GM19240 (cell line): ENCODE results near the gene TULP3.
A peak's percentile ranks its signal among the peaks of the same experiment; 100 is the strongest.
"Not testable (repeated sequence)": the region's sequence is repeated elsewhere in the genome, so short reads cannot be mapped to it uniquely, and the experiment has no call there.

Source experiments
- DNase-seq: peaks from one replicate; pipeline ENCODE4 v3.0.0; 2011; ENCODE audit warnings: low spot score; ENCODE audit not compliant: insufficient read length

TULP3 gene, protein sequence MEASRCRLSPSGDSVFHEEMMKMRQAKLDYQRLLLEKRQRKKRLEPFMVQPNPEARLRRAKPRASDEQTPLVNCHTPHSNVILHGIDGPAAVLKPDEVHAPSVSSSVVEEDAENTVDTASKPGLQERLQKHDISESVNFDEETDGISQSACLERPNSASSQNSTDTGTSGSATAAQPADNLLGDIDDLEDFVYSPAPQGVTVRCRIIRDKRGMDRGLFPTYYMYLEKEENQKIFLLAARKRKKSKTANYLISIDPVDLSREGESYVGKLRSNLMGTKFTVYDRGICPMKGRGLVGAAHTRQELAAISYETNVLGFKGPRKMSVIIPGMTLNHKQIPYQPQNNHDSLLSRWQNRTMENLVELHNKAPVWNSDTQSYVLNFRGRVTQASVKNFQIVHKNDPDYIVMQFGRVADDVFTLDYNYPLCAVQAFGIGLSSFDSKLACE

DNA sequence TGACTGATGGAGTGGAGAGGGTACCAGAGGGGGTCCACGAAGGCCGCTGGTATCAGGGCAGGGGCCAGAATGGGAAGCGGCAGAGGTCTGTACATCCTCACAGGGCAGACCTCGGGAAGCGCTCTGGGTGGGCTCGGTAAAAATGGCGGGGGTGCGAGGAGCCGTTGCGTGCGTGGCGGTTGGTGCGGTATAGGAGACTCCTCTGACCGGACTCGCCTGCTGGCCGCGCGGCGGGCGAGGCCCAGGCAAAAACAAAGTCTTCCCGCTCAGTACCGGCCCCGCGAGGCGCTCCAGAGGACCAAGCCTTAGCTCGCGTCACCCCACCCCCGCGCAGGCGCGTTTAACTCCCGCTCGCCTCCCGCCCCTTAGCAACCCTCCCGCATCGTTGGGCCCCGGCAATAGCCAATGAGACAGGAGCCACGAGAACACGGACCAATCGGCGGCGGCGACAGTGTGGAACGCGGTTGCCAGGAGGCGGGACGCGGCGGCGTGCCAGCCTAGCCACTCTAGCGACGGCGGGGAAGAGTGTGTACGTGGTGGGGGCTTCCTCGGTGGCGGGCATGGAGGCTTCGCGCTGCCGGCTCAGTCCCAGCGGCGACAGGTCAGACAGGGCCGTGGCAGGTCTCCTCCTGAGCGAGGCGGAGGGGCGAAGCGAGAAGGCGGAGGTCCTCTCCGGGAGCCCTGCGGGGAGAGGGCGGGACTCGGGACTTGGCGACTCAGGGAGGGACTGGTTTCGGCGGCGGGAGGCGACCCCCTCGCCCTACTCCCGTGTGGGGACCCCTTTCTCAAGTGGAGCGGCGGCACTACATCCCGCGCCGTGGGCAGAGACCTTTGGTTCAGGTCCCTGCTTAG is at the start of gene TULP3:
TSS of gene TULP3 (plus strand) at position 504 of the 852 bp plus-strand sequence. CDS start at position 561, 57 bp downstream.
- DNase-seq = peak; percentile 88

DNA sequence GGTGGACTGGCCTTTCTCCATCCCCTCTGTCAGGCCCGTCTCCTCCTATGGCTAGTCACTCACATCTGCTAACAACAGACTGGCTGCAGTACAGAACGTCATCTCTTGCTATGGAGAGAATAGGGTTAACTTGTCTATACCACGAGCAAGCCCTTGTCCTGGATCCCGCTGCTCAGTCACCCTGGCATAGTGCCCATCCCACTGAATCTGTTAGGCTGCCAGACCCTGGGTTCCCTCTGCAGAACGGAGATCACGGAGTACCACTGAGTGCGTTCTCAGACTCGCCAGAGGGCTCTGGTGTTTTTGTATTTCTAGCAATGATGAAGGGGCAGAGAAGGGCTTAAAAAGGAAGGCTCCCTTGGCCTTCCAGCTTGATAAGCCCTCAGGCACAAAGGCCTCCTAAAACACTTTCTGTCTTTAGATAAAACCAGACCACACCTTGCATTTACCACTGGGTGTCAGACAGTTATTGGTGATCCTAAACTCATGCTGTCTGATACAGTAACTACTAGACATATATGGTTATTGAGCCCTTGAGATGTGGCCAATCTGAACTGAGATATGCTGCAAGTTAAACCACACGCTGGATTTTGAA is 49.5 kb upstream of the TULP3 start:
- DNase-seq = no peak

DNA sequence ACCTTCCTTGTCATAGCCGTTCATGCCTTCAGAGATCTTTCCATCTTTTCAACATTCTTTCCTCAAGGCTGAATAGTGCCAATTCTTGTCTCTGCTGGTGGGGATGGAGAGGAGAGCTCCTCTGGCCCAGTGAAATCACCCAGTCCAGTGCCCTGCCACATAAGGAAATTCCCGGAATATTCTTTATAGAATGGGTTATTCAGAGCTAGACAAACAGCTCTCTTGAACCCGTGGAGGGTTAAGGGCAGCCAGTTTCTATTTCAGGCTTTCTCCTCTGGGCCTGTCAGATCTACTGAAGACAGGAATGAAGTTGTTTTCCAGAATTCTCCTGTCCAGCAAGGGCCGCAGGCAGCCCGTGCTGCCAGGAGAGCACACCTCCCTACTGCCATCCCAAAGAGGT is 47.7 kb upstream of the TULP3 start:
- no peak for DNase-seq

DNA sequence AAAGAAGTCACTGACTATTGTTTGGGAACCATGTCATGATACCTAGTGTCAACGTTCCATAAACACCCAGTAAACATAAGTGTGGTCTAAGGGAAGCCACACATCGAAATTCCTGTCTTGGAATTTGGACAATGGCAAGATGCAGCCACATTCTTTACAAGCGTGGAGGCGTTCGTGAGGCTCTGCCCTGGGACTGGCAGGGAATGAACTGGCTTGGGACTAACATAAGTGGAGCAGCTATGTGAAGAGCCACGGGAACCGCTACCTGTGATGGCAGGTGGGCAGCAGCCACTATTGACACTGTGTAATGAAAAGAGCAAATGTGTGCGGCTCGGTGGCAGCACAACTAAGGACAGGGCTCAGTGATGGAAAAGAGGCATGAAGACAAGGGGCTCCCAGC is 45.9 kb upstream of the TULP3 start:
- DNase-seq = no peak

DNA sequence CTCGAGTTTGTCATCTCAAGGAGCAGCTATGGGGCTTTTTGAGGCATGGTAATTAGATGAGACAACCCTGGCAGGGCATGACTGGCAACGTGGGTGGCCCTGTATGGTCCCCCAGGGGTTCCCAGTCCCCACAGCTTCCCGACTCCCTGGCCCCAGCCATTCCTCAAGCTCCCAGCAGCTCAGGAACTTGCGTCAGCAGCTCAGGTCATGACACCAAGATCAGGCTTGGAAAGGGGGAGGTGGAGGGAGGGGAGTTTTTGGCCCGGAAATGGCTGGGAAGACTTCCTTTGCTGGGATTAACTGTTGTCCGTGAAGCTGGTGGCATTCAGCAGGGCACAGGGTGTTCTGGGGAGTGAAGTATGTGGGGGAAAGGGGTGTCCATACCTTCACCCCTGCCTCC is 45.4 kb upstream of the TULP3 start:
- DNase-seq = no peak

DNA sequence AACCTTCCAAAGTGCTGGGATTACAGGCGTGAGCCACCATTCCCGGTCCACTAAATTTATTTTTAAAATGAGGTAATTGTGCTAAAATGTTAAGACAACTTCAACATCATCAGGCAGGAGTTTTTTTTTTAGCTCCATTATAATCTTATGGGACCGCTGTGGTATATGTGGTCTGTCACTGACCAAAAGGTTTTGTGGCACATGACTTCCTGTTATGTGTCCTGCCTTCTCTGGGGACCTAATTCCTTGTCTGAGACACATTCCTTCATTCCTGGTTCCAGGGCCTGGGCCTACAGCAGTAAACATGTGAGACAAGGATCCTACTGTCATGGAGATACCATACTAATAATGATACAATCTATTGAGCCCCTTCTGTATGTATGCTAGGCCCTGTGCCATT is 38.8 kb upstream of the TULP3 start:
- no peak for DNase-seq

DNA sequence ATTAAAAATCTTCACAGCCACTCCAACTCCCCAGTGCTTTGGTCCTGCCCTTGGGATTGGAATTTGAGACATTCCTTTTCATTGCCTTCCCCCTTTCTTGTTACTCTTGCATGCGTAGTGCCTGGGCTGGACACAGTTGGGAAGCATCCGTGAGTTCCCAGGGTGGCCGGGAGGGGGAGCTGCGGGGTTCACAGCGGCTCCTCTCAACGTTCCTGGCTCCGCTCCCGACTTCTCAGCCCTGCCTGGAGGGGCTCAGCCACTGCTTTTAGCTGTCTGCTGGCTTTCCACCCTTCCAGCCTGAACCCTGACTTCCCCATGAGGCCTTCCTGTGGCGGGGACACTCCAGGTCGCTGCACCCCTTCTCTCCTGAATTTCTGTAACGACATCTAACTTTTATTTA is 37.1 kb upstream of the TULP3 start:
- peak; percentile 23 for DNase-seq

DNA sequence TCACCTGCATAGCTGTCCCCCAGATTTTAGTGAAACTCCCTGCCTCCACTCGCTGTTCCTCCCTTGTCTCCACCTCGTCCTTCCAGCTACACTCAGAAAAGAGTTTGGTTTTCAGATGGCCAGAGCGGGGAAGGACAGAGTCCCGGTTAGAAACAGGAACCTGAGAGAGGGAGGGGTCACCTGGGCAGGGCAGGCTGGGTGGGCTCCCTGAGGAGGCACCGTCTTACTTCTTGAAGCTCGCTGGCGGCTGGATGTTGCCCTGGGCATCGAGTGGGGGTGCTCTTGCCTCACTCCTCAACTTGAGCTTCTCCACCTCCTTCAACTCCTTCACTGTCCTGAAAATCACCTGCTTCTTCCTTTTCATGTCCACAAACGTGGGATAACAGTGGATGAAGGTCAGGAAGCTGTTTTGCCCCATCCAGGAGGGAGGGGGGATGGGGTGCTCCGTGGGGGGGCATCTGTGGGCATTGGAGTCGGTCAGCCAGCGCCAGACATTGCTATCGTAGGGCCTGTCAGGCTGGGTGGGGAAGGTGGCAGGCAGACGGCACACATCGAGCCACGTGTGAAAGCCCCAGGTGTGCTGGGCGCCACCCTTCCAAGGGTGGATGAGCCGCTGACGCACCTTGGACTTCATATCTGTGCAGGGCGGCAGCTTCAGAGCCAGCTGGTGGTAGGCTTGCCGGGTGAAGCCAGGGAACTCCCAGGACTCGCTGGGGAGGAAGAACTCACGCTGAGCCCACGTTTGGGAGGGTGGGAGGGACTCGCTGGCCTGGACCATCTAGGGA is 35.8 kb upstream of the TULP3 start:
- no peak for DNase-seq

DNA sequence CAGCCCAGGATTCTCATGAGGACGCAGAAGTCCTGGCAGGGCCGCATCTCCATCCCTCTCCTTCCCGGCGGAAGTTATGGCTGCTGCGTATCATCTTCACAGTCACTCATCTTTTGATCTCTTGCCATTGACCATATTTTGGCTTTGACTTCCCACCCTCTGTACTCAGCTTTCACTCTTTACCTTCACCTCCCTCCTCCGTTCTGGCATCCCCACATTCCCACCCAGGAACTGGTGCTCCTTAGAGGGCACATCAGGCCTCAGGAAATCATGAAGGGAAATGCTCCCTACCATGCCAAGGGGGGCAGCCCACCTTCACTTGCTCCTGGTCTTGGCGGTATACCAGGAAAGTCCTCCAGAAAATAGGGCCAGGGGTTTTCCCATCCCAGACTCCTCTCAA is 35.1 kb upstream of the TULP3 start:
- no peak for DNase-seq

DNA sequence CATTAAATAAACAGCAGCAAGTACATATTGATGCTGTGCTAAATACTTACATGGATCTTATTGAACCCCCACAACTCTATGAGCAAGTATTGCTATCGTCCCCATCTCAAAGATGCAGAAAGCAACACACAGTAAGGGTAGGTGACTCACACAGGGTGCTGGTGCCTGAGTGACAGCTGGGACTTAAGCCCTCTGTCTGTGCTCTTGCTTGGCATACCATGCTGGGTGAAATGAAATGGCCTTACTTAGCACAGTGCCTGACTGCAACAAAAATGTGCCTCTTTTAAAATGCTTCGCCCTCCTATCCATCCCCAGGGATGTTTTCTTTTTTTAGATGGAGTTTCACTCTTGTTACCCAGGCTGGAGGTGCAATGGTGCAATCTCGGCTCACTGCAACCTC is 34.6 kb upstream of the TULP3 start:
- no peak for DNase-seq

DNA sequence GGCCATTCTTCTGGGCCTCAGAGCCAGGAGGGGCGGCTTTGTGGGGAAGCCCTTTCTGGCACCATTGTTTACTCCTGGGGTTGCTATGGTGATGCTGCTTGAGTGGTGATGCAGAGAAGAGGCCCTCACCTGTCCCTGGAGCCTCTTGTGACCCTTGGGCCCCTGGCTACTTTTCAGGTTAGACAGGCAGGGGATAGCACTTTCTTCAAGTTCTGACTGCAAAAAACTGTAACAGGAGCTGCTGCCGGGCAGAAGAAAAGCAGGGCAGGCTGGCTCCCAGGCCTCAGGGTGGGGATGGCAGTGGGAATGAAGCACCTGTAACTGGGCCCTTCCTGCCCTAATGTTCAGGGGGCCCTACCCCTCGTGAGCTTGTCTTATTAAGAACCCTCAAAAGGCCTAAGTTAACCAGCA is 33.7 kb upstream of the TULP3 start, which contains the start of gene TEX52:
TSS of gene TEX52 (minus strand) at position 19 of the 411 bp plus-strand sequence. CDS start at position 6, 13 bp downstream.
- DNase-seq = no peak

DNA sequence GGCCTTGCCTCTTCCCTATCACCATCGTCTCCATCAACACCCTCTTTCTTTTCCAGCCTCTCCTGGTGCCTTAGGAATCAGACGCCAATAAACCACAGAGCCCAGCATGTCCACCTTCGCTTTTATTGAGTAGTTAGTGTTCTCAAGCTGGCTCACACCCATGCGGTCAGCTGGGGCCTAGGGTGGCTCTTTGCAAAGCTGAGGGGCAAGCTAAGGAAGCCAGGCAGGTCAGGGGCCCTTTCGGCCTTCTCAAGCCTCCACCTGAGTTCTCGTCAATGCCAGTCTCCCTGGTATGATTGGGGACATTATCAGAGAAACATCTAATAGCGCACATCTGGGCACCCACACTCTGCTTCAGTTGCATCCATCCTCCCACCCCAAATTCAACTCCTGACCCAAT is 33.1 kb upstream of the TULP3 start:
- no peak for DNase-seq

DNA sequence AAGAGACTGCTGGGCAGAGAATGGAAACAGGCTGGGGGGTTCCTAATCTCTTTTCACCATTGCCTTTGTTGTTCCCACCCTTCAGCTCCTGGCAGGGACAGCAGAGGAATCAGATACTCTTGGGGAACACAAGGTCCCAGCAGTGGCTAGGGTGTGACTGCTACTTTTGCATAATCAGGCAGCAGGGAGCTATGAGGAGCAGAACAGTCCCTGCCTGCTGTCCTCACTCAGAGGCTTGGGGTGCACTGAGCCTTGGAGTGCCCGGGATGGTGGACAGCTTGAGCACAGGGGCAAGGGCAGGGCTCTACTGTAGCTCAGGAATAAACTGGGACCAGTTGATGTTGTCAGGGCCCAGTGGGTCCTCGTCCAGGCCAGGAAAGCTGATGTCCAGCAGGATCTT is 32.4 kb upstream of the TULP3 start:
- no peak for DNase-seq

DNA sequence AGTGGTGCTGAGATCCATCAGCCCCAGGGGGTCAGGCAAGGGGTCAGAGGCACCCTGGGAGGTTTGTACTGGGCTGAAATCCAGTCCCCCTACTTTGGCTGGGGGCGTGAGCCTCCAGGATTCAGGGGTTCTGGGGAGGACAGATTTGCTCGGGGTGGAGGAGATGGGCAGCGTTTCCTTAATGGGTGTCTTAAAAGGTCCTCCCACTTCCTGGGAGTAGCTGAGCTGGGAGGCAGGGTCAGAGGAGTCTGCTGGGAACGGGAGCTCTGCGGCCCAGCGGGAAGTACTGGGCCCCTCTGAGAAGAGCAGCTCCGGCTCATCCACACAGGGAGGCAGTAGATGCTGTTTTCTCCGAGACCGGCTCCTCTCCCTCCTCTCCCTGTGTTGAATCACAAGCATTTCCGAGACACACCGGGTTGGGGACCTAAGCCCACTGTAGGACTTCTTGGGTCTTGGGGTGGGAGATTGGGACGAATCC is 31.7 kb upstream of the TULP3 start:
- no peak for DNase-seq

DNA sequence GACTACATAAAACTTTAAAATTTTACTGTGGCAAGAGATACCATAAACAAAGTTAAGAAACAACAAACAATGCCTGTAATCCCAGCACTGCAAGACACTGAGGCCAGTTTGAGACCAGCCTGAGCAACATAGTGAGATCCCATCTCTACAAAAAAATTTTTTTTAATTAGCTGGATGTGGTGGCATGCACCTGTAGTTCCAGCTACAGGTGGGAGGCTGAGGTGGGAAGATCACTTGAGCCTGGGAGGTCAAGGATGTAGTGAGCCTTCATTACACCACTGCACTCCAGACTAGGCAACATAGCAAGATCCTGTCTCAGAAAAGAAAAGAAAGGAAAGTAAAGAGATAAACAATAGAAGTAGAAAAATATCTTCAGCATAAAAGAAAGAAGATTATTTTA is 30.5 kb upstream of the TULP3 start:
- DNase-seq = no peak

DNA sequence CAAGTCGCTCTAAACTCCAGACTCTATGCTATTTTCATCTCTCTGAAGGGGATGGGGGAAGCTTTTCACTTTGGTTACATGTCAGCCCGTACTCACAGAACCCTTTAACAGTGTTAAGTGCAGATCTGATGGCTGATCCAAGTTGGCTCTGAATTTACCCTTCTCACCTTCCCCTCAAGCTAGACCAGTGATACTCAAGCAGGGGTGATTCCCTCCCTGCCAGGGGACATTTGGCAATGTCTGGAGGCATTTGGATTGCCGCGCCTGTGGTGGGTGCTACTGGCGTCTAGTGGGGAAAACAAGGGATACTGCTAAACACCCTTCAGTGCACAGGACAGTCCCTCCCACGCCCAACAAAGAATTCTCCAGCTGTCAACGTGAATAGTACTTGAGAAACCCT is 27.8 kb upstream of the TULP3 start:
- no peak for DNase-seq

DNA sequence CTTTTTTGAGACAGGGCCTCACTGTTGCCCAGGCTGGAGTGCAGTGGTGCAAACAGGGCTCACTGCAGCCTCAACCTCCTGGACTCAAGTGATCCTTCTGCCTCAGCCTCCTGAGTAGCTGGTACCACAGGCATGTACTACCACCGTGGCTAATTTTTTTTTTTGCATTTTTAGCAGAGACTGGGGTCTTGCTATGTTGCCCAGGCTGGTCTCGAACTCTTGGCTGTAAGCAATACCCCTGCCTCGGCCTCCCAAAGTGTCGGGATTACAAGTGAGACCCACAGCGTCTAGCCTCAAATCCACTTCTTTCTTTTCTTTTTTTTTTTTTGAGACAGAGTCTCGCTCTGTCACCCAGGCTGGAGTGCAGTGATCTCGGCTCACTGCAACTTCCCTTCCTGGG is 27.3 kb upstream of the TULP3 start:
- DNase-seq = not testable (repeated sequence)

DNA sequence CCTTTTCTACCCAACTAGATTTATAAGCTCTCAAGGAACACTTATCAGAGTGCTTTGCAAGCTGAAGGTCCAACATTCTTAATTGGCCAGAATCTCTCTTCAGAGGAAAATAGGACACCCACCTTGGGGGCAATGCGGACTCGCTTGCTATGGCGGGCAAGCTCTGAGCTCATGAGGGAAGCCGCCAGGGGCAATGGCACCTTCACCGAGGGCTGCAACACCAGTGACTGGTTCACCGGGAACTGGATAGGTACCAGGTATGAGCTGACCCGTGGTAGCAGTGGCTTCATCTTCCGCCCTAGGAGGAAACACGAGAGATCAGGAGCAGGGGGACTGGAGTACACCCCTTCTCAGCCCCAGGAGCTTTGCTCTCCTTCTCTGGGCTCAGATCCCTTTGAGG is 26.5 kb upstream of the TULP3 start:
- no peak for DNase-seq

DNA sequence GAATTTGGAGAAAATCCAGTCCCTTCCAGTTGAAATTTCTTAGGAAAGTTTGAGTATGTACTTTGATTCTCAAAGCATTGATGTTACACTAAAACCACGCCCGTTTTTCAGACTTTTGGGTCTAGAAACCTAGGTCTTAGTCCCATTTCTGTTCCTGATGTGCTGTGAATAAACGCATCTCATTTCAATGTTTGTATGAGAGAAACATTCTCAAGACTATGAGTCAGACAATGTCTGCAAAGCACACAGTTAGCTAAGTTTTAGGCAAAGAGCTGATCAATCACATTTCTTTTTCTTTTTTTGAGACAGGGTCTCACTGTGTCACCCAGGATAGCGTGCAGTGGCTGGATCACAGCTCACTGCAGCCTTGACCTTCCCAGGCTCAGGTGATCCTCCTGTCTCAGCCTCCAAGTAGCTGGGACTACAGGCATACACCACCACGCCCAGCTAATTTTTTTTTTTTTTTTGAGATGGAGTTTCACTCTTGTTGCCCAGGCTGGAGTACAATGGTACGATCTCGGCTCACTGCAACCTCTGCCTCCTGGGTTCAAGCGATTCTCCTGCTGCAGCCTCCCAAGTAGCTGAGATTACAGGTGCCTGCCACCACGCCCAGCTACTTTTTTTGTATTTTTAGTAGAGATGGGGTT is 21.6 kb upstream of the TULP3 start:
- not testable (repeated sequence) for DNase-seq

DNA sequence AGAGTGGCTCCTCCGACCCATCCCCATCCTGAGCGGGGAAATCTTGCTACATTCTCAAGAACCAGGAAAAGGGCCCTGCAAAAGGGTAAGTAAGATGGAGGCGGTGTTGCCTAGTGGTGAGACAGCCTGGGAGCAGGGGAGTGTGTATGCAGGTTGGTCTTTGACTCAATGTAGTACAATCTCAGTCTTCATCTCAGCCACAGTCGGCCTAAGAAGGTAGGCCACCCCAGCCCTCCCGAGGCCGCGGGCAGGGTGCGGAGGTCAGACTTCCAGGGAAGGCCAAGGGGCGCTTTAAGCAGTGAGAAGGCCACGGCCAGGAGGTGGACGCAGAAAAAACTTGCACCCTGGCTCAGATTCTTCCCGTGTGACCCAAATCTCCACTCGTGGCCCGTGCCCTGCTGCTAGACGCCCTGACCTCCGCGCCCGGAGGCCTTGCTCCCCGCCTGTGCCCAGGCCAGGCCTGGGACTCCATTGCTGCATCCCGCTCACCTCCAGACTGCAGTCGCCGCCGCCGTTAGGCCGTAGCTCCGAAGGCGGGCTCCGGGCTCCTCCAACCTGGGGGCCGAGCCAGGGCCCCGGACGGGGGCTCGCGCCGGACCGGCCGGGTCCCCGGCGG is 14.2 kb upstream of the TULP3 start:
- DNase-seq = no peak
